HUES64 (cell line): ENCODE data around the gene ZDHHC9. TPM values are rescaled to one million over a fixed set of nuclear protein-coding genes. Genes with fewer than 3 reads are reported as not detected.
A peak's percentile ranks its signal among the peaks of the same experiment; 100 is the strongest.
"Not testable (repeated sequence)": the region's sequence is repeated elsewhere in the genome, so short reads cannot be mapped to it uniquely, and the experiment has no call there.

Source experiments
- H3K27ac ChIP-seq: 2 replicates; pipeline ENCODE4 v1.7.0; 2013; ENCODE audit warnings: low read depth, low read length, inconsistent platforms
- H3K27me3 ChIP-seq: 2 replicates; pipeline ENCODE4 v1.6.1; 2013; ENCODE audit warnings: mild to moderate bottlenecking, low read length; ENCODE audit not compliant: insufficient read depth
- H3K36me3 ChIP-seq: 2 replicates; pipeline ENCODE4 v1.6.1; 2013; ENCODE audit warnings: mild to moderate bottlenecking, low read length; ENCODE audit not compliant: insufficient read depth
- H3K4me1 ChIP-seq: 2 replicates; pipeline ENCODE4 v1.6.1; 2013; ENCODE audit warnings: mild to moderate bottlenecking, low read length, moderate library complexity; ENCODE audit not compliant: insufficient read depth
- H3K4me3 ChIP-seq: 2 replicates; pipeline ENCODE4 v1.5.1; 2013; ENCODE audit warnings: mild to moderate bottlenecking, low read length, moderate library complexity
- H3K9ac ChIP-seq: 2 replicates; pipeline ENCODE4 v1.6.1; 2013; ENCODE audit warnings: mild to moderate bottlenecking, low read depth, low read length
- H3K9me3 ChIP-seq: 2 replicates; pipeline ENCODE4 v1.6.1; 2013; ENCODE audit warnings: low read depth, low read length; ENCODE audit not compliant: insufficient read depth
- WGBS: fragments of 150-250, 120-280 bp; methylation state at CpG from one replicate; pipeline ENCODE4 v1.1.7; 2013; ENCODE audit warnings: missing lambda C conversion rate; 5-methylcytosine and 5-hydroxymethylcytosine counted together
- polyA plus RNA-seq, 2 experiments: library from polyadenylated mRNA; stranded (reverse); fragments of 50-300 nt; gene quantifications; one replicate each; pipeline ENCODE4 v1.2.3, GENCODE V29; 2013

ZDHHC9 gene
- 22.8 TPM for polyA plus RNA-seq (2013, experiment 1 of 2)
- polyA plus RNA-seq (2013, experiment 2 of 2): 26.9 TPM

GRCh38 chrX:129843459-129844306 is at the start of gene ZDHHC9:
Gene ZDHHC9 (minus strand): TSS chrX:129843886. CDS start chrX:129841945, 1,941 bp downstream.
- under 1% methylated on average over 70 of the region's 72 CpGs for WGBS
- Histone ChIP-seq H3K27ac (peak within 1 kb of the TSS; percentile 25; the same call in 1 of the 2 replicates), H3K27me3 (no peaks in the 10 kb centered on the region), H3K36me3 (peaks cover 10% of the 10 kb centered on the region), H3K9me3 (no peaks in the 10 kb centered on the region), H3K4me3 (peak within 1 kb of the TSS; percentile 94), H3K9ac (peak within 1 kb of the TSS; percentile 69), H3K4me1 (no peaks in the 10 kb centered on the region)

DNA sequence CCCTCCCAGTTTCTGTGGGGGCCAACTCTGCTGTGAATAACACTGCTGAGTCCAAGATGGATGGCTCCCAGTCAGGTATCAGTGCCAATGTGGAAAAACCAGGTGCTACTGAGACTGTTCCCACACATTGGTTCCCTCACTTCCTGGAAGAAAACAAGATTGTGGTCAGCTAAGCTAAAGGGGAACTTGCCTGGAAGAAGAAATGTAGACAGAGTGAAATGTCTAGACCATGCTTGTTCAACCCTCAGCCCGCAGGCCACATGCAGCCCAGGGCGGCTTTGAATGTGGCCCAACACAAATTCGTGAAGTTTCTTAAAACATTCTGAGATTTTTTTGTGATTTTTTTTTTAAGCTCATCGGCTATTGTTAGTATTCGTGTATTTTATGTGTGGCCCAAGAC is 33.7 kb upstream of the ZDHHC9 start:
- Histone ChIP-seq H3K9ac (no peak overlapping the region), H3K9me3 (no peaks in the 10 kb centered on the region), H3K36me3 (no peaks in the 10 kb centered on the region), H3K4me1 (no peaks in the 10 kb centered on the region), H3K27me3 (no peaks in the 10 kb centered on the region), H3K4me3 (no peak overlapping the region), H3K27ac (peak overlapping the region; percentile 75; the same call in 1 of the 2 replicates)
- WGBS: 96% methylated on average over 5 of the region's 5 CpGs

GRCh38 chrX:129876771-129877305 is 33.2 kb upstream of the ZDHHC9 start:
- WGBS: 57% methylated on average over 4 of the region's 4 CpGs
- H3K27ac ChIP-seq: peak overlapping the region; percentile 75; the same call in 1 of the 2 replicates

GRCh38 chrX:129875669-129876068 is 32.0 kb upstream of the ZDHHC9 start:
- H3K4me3 ChIP-seq: no peak overlapping the region
- no peaks in the 10 kb centered on the region for H3K9me3 ChIP-seq
- WGBS: 77% methylated on average over 3 of the region's 3 CpGs
- H3K27ac ChIP-seq: no peak overlapping the region
- no peak overlapping the region for H3K9ac ChIP-seq
- H3K36me3 ChIP-seq: no peaks in the 10 kb centered on the region
- no peaks in the 10 kb centered on the region for H3K4me1 ChIP-seq
- no peaks in the 10 kb centered on the region for H3K27me3 ChIP-seq

More at GRCh38 chrX:129876771-129877305, 33.2 kb upstream of the ZDHHC9 start:
- Histone ChIP-seq H3K36me3 (no peaks in the 10 kb centered on the region), H3K4me1 (no peaks in the 10 kb centered on the region), H3K9me3 (no peaks in the 10 kb centered on the region), H3K27me3 (no peaks in the 10 kb centered on the region), H3K4me3 (no peak overlapping the region), H3K9ac (peak overlapping the region; percentile 36; the same call in 1 of the 2 replicates)

DNA sequence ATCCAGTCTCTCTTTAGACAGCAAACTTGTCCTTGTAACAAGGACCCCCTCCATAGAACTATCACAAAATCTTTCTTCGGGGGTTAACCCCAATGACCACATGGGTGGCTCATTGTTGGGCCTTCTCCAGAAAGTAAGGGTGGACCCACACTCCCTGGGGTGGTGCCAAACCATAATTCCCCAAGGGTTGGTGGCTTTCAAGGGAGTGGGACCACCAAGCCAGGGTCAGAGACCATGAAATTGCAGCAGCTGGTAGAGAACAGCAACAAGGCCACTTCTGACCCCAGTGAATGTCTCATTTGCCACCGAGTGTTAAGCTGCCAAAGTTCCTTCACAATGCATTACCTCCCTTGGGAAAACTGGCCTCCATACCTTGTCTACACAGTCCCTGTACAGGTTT is 28.8 kb upstream of the ZDHHC9 start:
- H3K27me3 ChIP-seq: no peaks in the 10 kb centered on the region
- no peaks in the 10 kb centered on the region for H3K9me3 ChIP-seq
- WGBS: 92% methylated on average over 2 of the region's 2 CpGs
- no peak overlapping the region for H3K27ac ChIP-seq
- H3K4me1 ChIP-seq: no peaks in the 10 kb centered on the region
- no peak overlapping the region for H3K4me3 ChIP-seq
- H3K36me3 ChIP-seq: no peaks in the 10 kb centered on the region
- no peak overlapping the region for H3K9ac ChIP-seq

GRCh38 chrX:129866321-129866720 is 22.6 kb upstream of the ZDHHC9 start:
- H3K4me3 ChIP-seq, H3K27me3 ChIP-seq, H3K36me3 ChIP-seq, H3K9me3 ChIP-seq, H3K27ac ChIP-seq, H3K9ac ChIP-seq, H3K4me1 ChIP-seq: not testable (repeated sequence)
- 100% methylated on average over 1 of the region's 3 CpGs for WGBS

GRCh38 chrX:129859134-129859533 is 15.4 kb upstream of the ZDHHC9 start:
- H3K4me3 ChIP-seq, H3K27me3 ChIP-seq, H3K9ac ChIP-seq, H3K27ac ChIP-seq, H3K9me3 ChIP-seq, H3K36me3 ChIP-seq, H3K4me1 ChIP-seq: not testable (repeated sequence)
- WGBS: 73% methylated on average over 5 of the region's 6 CpGs

- H3K4me1 ChIP-seq, H3K9ac ChIP-seq, H3K27ac ChIP-seq, H3K9me3 ChIP-seq, H3K4me3 ChIP-seq, H3K36me3 ChIP-seq, H3K27me3 ChIP-seq: not testable (repeated sequence)
- 90% methylated on average over 2 of the region's 4 CpGs for WGBS
These were observed 8.1 kb upstream of the ZDHHC9 start for GRCh38 chrX:129851825-129852224.

- Histone ChIP-seq H3K27ac (no peak overlapping the region), H3K9me3 (no peaks in the 10 kb centered on the region), H3K27me3 (no peaks in the 10 kb centered on the region), H3K4me3 (no peak overlapping the region), H3K36me3 (peaks cover 2% of the 10 kb centered on the region), H3K4me1 (no peaks in the 10 kb centered on the region), H3K9ac (no peak overlapping the region)
- 86% methylated on average over 1 of the region's 2 CpGs for WGBS
These were observed 3.0 kb upstream of the ZDHHC9 start for GRCh38 chrX:129846716-129847115.

DNA sequence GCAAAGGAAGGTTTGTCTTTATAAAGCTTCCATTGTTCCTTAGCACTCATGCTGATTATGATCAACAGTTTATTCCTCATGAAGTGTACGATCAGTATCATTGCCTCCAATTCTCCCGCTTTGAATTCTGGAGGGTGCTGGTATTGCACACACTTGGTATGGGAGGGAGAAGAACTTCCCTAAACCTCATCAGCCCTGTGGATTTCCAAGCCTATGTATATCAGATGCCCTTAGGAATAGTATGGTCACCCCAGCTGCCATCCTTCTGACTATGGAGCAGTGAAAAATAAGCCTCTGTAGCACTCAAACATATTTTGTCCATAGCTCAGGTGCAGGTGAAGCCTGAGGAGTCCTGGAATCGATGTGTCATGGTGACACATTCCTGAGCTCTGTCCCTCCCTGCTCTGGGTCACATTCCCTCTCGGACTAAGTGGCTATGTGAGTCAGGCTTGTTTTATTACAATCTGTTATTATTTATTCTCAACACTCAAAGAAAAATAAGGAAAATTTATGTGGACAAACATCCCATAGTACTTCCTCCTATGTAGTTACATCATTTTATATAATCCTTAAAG is 2.0 kb upstream of the ZDHHC9 start:
- no peaks in the 10 kb centered on the region for H3K4me1 ChIP-seq
- H3K9ac ChIP-seq: no peak overlapping the region
- no peak overlapping the region for H3K4me3 ChIP-seq
- no peaks in the 10 kb centered on the region for H3K27me3 ChIP-seq
- no peaks in the 10 kb centered on the region for H3K9me3 ChIP-seq
- no peak overlapping the region for H3K27ac ChIP-seq
- 89% methylated on average over 2 of the region's 4 CpGs for WGBS
- peaks cover 10% of the 10 kb centered on the region for H3K36me3 ChIP-seq

GRCh38 chrX:129843209-129843458 is 552 bp downstream of the ZDHHC9 start:
- peak overlapping the region; percentile 94 for H3K4me3 ChIP-seq
- peak overlapping the region; percentile 69 for H3K9ac ChIP-seq
- 0% methylated on average over 23 of the region's 23 CpGs for WGBS
- no peaks in the 10 kb centered on the region for H3K4me1 ChIP-seq
- H3K27ac ChIP-seq: no peak overlapping the region; the same call in 1 of the 2 replicates
- no peaks in the 10 kb centered on the region for H3K9me3 ChIP-seq
- H3K27me3 ChIP-seq: no peaks in the 10 kb centered on the region
- H3K36me3 ChIP-seq: peaks cover 10% of the 10 kb centered on the region
